Stimulated activated memory B cell treated with anti-CD40 and anti-IgM and Interleukin-4, amounts not matched to agents 10 μg/mL and 1 μg/mL and 100 μg/mL, for 72 hours (primary cell): ENCODE results near the gene ANKLE2.
A peak's percentile ranks its signal among the peaks of the same experiment; 100 is the strongest.

ENCODE experiments used
- ATAC-seq: fragments of 150-1000 bp; cut with Tn5 transposase; 2 replicates; pipeline ENCODE4 v1.10.0; 2021
- H3K27ac Mint-ChIP-seq: one replicate; pipeline ENCODE4 v1.8.0; 2022; ENCODE audit warnings: mild to moderate bottlenecking, mixed read lengths
- H3K27me3 Mint-ChIP-seq: one replicate; pipeline ENCODE4 v1.8.0; 2022; ENCODE audit warnings: mixed read lengths
- H3K36me3 Mint-ChIP-seq: one replicate; pipeline ENCODE4 v1.8.0; 2022; ENCODE audit warnings: mixed read lengths
- H3K4me1 Mint-ChIP-seq: one replicate; pipeline ENCODE4 v1.8.0; 2022; ENCODE audit warnings: mixed read lengths
- H3K4me3 Mint-ChIP-seq: one replicate; pipeline ENCODE4 v1.8.0; 2022; ENCODE audit warnings: mild to moderate bottlenecking, moderate library complexity, mixed read lengths
- H3K9me3 Mint-ChIP-seq: one replicate; pipeline ENCODE4 v1.8.0; 2022; ENCODE audit warnings: mixed read lengths

ANKLE2 gene

DNA sequence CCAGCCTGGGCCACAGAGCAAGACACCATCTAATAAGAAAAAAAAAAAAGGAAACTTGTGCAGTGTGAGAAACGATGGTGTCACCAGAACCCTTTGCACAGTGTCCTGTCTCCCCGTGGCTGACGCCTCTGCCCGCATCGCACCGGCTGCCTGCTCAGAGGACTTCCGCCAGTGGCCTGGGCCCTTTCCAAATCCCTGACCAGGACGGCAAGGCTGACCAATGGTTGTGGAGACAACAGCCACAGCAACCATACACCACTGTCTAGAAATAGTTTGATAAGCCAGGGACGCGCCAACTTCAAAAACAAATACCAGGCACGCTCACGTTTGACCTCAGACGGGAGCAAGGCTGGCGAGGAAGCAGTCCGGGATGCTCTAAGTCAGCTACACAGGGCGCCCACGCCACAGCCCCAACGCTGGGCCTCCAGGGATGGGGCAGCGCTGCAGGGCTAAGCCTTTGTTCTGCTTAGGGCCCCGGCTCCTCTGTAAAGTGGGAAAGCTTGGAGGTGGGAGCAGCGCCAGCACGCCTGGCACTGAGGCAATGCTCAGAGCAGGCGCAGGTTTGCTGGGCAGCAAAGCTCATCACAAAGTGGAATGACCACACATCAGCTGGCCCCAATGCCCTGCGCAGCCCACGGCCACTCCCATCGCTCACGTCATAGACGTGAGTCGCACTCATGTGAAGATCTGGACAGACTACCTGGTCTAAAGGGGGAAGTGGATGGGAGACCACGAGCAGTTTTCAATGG, 38.4 kb downstream of the ANKLE2 start:
- Mint-ChIP-seq H3K4me1 (no peaks in the 10 kb centered on the region), H3K36me3 (peaks cover 76% of the 10 kb centered on the region), H3K27ac (no peak overlapping the region), H3K4me3 (no peak overlapping the region), H3K27me3 (no peaks in the 10 kb centered on the region), H3K9me3 (no peaks in the 10 kb centered on the region)
- no peak for ATAC-seq

GRCh38 chr12:132720606-132721345, 40.9 kb downstream of the ANKLE2 start:
- Mint-ChIP-seq H3K36me3 (peaks cover 67% of the 10 kb centered on the region), H3K27me3 (no peaks in the 10 kb centered on the region), H3K4me3 (peak overlapping the region; percentile 25), H3K9me3 (no peaks in the 10 kb centered on the region), H3K27ac (no peak overlapping the region), H3K4me1 (no peaks in the 10 kb centered on the region)
- ATAC-seq: no peak

DNA sequence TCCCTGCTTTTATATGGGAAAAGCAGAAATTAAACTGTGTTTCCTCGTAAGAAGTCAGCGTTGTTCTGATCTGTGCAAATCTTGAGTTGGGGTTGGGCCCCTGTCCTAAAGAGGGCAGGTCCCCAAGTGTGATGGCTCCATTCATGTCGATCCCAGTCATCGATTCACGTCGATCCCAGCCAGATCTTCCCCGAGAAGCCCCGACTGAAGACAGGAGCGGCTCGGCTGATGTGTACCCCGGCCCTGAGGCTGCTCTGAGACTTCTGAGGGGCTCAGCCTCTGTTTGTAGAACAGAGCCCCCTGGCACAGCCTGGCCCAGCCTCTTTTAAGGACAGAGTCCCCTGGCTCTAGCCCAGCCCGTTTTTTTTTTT, 41.7 kb downstream of the ANKLE2 start:
- Mint-ChIP-seq H3K4me3 (no peak overlapping the region), H3K9me3 (no peaks in the 10 kb centered on the region), H3K4me1 (no peaks in the 10 kb centered on the region), H3K36me3 (peaks cover 59% of the 10 kb centered on the region), H3K27ac (no peak overlapping the region), H3K27me3 (no peaks in the 10 kb centered on the region)
- no peak for ATAC-seq

- Mint-ChIP-seq H3K4me1 (no peaks in the 10 kb centered on the region), H3K36me3 (peaks cover 62% of the 10 kb centered on the region), H3K27me3 (no peaks in the 10 kb centered on the region), H3K27ac (no peak overlapping the region), H3K4me3 (no peak overlapping the region), H3K9me3 (no peaks in the 10 kb centered on the region)
- ATAC-seq: no peak
These were observed 42.3 kb downstream of the ANKLE2 start for GRCh38 chr12:132719141-132719953.

- peaks cover 58% of the 10 kb centered on the region for H3K36me3 Mint-ChIP-seq
- H3K9me3 Mint-ChIP-seq: no peaks in the 10 kb centered on the region
- H3K4me1 Mint-ChIP-seq: peaks cover 1% of the 10 kb centered on the region
- H3K4me3 Mint-ChIP-seq: no peak overlapping the region
- no peaks in the 10 kb centered on the region for H3K27me3 Mint-ChIP-seq
- no peak overlapping the region for H3K27ac Mint-ChIP-seq
- no peak for ATAC-seq
These were observed 43.0 kb downstream of the ANKLE2 start for GRCh38 chr12:132718644-132719043.

- Mint-ChIP-seq H3K36me3 (peaks cover 51% of the 10 kb centered on the region), H3K4me3 (no peak overlapping the region), H3K27ac (no peak overlapping the region), H3K27me3 (no peaks in the 10 kb centered on the region), H3K4me1 (peaks cover 9% of the 10 kb centered on the region), H3K9me3 (no peaks in the 10 kb centered on the region)
- ATAC-seq: peak; percentile 52
These were observed 43.9 kb downstream of the ANKLE2 start for GRCh38 chr12:132717531-132718387.

GRCh38 chr12:132717011-132717410, 44.6 kb downstream of the ANKLE2 start:
- no peak for ATAC-seq
- Mint-ChIP-seq H3K27ac (no peak overlapping the region), H3K4me3 (no peak overlapping the region), H3K27me3 (no peaks in the 10 kb centered on the region), H3K9me3 (no peaks in the 10 kb centered on the region), H3K36me3 (peaks cover 51% of the 10 kb centered on the region), H3K4me1 (peaks cover 16% of the 10 kb centered on the region)

DNA sequence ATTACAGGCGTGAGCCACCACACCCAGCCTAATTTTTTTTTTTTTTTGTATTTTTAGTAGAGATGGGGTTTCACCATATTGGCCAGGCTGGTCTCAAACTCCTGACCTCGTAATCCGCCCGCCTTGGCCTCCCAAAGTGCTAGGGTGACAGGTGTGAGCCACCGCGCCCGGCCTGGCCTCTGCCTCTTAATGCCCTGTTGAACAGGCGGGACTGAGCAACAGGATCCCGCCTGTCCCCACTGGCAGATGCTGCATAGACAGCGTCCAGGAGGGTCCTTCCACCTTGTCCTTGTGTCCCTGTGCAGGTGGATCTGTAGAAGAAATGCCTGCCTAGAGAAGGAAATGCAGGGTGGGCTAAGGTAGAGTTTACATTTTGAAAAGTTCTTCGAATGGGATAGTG, 45.3 kb downstream of the ANKLE2 start:
- no peaks in the 10 kb centered on the region for H3K9me3 Mint-ChIP-seq

DNA sequence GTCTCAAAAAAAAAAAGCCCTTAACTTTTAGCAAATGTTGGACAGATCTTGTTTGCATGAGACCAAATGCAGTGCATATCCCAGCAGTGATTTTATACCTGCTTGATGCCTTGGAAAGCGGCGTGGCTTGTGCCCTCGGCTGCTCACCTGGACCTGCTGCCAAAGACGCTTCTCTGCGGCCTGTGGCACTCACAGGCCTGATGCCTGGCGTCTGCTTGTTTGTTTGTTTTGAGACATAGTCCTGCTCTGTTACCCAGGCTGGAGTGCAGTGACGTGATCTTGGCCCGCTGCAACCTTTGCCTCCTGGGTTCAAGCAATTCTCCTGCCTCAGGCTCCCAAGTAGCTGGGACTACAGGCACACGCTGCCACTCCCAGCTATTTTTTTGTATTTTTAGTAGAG, 45.8 kb downstream of the ANKLE2 start:
- H3K27ac Mint-ChIP-seq: no peak overlapping the region
- ATAC-seq: no peak
- no peaks in the 10 kb centered on the region for H3K9me3 Mint-ChIP-seq
- H3K4me1 Mint-ChIP-seq: peaks cover 17% of the 10 kb centered on the region
- no peaks in the 10 kb centered on the region for H3K27me3 Mint-ChIP-seq
- peaks cover 46% of the 10 kb centered on the region for H3K36me3 Mint-ChIP-seq
- no peak overlapping the region for H3K4me3 Mint-ChIP-seq

More for the DNA sequence above, 45.3 kb downstream of the ANKLE2 start:
- no peak overlapping the region for H3K4me3 Mint-ChIP-seq
- ATAC-seq: no peak
- no peaks in the 10 kb centered on the region for H3K27me3 Mint-ChIP-seq
- H3K27ac Mint-ChIP-seq: no peak overlapping the region
- peaks cover 17% of the 10 kb centered on the region for H3K4me1 Mint-ChIP-seq
- H3K36me3 Mint-ChIP-seq: peaks cover 51% of the 10 kb centered on the region

GRCh38 chr12:132713123-132713522, 48.5 kb downstream of the ANKLE2 start:
- Mint-ChIP-seq H3K4me1 (peaks cover 24% of the 10 kb centered on the region), H3K27ac (no peak overlapping the region), H3K4me3 (no peak overlapping the region), H3K27me3 (no peaks in the 10 kb centered on the region), H3K9me3 (no peaks in the 10 kb centered on the region), H3K36me3 (peaks cover 28% of the 10 kb centered on the region)
- ATAC-seq: no peak

DNA sequence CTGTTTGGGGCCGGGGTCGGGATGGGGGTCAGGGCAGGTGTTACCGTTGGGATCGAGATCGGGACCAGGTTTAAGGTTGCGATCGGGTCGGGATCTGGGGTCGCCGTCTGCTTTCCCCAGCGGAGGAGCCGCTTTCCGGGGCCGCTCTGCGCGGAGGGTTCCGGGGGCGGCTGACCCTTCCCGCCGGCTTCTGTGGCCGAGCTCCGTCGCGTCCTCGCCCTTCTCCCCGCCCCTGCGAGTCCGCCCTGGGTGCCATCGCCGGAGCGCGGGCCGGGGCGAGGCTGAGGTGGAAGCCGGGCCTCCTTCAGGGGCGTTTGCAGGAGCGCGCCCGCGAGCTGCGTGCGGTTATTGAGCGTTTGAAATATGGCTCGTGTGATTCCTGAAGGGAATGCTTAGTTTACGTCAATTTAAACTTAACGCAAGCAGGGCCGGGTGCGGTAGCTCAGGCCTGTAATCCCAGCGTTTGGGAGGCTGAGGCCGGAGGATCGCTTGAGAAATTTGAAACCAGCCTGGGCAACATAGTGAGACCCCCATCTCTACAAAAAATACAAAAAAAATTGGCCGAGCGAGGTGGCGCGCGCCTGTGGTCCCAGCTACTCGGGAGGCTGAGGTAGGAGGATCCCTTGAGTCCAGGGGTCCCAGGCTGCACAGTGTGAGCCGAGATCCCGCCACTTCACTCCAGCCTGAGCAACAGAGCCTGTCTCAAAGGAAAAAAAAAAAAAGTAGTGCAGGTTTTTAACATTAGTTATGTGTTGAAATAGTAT, 50.4 kb downstream of the ANKLE2 start:
- ATAC-seq: peak; percentile 41
- H3K9me3 Mint-ChIP-seq: peaks cover 4% of the 10 kb centered on the region
- H3K27me3 Mint-ChIP-seq: no peaks in the 10 kb centered on the region
- peaks cover 22% of the 10 kb centered on the region for H3K36me3 Mint-ChIP-seq
- peak overlapping the region; percentile 94 for H3K27ac Mint-ChIP-seq
- peaks cover 24% of the 10 kb centered on the region for H3K4me1 Mint-ChIP-seq
- H3K4me3 Mint-ChIP-seq: peak overlapping the region; percentile 89

DNA sequence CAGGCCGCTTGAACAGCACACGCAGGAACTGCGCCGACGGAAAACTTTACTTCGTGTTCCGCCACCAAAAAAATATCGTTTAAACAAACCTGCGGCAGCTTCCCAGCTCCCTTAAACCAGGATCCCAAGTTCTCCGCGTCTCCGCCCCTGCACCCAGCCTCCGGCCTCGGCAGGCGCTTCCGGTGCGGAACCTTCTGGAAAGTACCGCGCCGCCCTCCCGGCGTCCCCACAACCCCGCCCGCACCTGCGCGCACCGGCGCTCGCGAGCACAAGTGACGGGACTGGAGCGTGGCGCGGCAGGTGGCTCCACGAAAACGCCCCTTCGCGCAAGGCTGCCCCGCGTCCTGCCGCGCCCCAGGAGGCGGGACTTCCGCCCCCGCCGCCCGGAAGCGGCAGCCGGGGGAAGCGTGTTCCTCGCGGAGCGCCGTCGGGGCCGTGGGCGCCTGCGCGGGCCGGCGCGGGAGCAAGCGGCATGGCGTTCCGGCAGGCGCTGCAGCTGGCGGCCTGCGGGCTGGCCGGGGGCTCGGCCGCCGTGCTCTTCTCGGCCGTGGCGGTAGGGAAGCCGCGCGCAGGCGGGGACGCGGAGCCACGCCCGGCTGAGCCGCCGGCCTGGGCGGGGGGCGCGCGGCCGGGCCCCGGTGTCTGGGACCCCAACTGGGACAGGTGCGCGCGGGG, 51.1 kb downstream of the ANKLE2 start, which contains the start of gene PGAM5:
Gene PGAM5, plus strand, starts transcription at position 438 of the 675 bp plus-strand sequence. Its CDS starts 35 bp downstream, at position 473.
- Mint-ChIP-seq H3K36me3 (peaks cover 22% of the 10 kb centered on the region), H3K27ac (peak within 1 kb of the TSS; percentile 94), H3K27me3 (no peaks in the 10 kb centered on the region), H3K4me1 (peaks cover 24% of the 10 kb centered on the region), H3K9me3 (peaks cover 4% of the 10 kb centered on the region), H3K4me3 (peak within 1 kb of the TSS; percentile 89)
- ATAC-seq: peak; percentile 97

DNA sequence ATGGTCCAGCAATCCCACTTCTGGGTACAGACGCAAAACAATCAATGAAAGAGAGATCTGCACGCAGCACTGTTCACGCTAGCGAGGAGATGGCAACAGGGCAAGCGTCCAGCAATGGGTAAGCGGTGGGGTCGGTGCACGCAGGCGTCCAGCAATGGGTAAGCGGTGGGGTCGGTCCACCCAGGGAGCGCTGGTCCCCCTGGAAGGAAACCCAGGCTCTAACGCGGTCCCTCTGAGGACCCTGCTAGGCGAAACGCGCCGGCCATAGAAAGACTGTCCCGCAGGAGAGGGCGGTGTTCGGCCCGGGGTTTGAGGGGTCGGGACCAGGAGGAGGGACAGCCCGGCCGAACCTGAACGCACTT, 51.6 kb downstream of the ANKLE2 start:
- Mint-ChIP-seq H3K27ac (peak overlapping the region; percentile 94), H3K36me3 (peaks cover 22% of the 10 kb centered on the region), H3K4me3 (peak overlapping the region; percentile 89), H3K4me1 (peaks cover 24% of the 10 kb centered on the region), H3K9me3 (peaks cover 4% of the 10 kb centered on the region), H3K27me3 (no peaks in the 10 kb centered on the region)
- peak; percentile 47 for ATAC-seq
